ENCODE measurements around the gene FCGR2B. TPM values are rescaled to one million over a fixed set of nuclear protein-coding genes. Genes with fewer than 3 reads are reported as not detected.

Gene FCGR2B
- total and polyA plus RNA-seq, 2 of the 13 experiments (the other 11 are each of a cell fraction or from before 2014, with no cell fraction given) = not detected

DNA sequence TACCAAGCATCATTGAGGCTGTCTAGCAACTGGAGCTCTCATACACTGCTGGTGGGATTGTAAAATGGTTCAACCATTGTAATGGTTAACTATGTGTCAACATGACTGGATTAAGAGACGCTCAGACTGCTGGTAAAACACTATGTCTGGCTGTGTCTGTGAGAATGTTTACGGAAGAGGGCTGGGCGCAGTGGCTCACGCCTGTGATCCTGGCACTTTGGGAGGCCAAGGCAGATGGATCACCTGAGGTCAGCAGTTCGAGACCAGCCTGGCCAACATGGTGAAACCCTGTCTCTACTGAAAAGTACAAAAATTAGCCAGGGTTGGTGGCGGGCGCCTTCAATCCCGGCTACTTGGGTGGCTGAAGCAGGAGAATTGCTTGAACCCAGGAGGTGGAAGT, 39.3 kb downstream of the FCGR2B start (continued):
- TF ChIP-seq, protein P1, sequence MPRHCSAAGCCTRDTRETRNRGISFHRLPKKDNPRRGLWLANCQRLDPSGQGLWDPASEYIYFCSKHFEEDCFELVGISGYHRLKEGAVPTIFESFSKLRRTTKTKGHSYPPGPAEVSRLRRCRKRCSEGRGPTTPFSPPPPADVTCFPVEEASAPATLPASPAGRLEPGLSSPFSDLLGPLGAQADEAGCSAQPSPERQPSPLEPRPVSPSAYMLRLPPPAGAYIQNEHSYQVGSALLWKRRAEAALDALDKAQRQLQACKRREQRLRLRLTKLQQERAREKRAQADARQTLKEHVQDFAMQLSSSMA (CRISPR knock-in tag; IDR thresholded peaks at IDR 0.05) = no peak
- TF ChIP-seq, protein P2, sequence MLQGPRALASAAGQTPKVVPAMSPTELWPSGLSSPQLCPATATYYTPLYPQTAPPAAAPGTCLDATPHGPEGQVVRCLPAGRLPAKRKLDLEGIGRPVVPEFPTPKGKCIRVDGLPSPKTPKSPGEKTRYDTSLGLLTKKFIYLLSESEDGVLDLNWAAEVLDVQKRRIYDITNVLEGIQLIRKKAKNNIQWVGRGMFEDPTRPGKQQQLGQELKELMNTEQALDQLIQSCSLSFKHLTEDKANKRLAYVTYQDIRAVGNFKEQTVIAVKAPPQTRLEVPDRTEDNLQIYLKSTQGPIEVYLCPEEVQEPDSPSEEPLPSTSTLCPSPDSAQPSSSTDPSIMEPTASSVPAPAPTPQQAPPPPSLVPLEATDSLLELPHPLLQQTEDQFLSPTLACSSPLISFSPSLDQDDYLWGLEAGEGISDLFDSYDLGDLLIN (CRISPR knock-in tag; IDR thresholded peaks at IDR 0.05; ENCODE audit: borderline replicate concordance) = no peak
- 0 out of 2 replicates have a peak, but pooled peaks have one; percentile 58 for TF ChIP-seq SSRP1 (CRISPR knock-in tag; IDR thresholded peaks at IDR 0.05)
- TF ChIP-seq, protein P3, sequence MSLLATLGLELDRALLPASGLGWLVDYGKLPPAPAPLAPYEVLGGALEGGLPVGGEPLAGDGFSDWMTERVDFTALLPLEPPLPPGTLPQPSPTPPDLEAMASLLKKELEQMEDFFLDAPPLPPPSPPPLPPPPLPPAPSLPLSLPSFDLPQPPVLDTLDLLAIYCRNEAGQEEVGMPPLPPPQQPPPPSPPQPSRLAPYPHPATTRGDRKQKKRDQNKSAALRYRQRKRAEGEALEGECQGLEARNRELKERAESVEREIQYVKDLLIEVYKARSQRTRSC (CRISPR knock-in tag; IDR thresholded peaks at IDR 0.05; ENCODE audit: low read depth) = no peak
- TF ChIP-seq KAT8 (CRISPR knock-in tag; IDR thresholded peaks at IDR 0.05) = peak; percentile 79; the same call in 1 of the 2 replicates
- no peak for TF ChIP-seq ZNF232 (CRISPR knock-in tag; IDR thresholded peaks at IDR 0.05; ENCODE audit: borderline replicate concordance)
- TF ChIP-seq, protein P4, sequence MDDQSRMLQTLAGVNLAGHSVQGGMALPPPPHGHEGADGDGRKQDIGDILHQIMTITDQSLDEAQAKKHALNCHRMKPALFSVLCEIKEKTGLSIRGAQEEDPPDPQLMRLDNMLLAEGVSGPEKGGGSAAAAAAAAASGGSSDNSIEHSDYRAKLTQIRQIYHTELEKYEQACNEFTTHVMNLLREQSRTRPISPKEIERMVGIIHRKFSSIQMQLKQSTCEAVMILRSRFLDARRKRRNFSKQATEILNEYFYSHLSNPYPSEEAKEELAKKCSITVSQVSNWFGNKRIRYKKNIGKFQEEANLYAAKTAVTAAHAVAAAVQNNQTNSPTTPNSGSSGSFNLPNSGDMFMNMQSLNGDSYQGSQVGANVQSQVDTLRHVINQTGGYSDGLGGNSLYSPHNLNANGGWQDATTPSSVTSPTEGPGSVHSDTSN (CRISPR knock-in tag; IDR thresholded peaks at IDR 0.05; ENCODE audit: borderline replicate concordance) = no peak
- no peak for TF ChIP-seq ZFP36L1 (CRISPR knock-in tag; IDR thresholded peaks at IDR 0.05)
- TF ChIP-seq, protein P5, sequence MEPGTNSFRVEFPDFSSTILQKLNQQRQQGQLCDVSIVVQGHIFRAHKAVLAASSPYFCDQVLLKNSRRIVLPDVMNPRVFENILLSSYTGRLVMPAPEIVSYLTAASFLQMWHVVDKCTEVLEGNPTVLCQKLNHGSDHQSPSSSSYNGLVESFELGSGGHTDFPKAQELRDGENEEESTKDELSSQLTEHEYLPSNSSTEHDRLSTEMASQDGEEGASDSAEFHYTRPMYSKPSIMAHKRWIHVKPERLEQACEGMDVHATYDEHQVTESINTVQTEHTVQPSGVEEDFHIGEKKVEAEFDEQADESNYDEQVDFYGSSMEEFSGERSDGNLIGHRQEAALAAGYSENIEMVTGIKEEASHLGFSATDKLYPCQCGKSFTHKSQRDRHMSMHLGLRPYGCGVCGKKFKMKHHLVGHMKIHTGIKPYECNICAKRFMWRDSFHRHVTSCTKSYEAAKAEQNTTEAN (CRISPR knock-in tag; conservative IDR thresholded peaks at IDR 0.05) = no peak
- no peak for TF ChIP-seq ONECUT2 (CRISPR knock-in tag; IDR thresholded peaks at IDR 0.05)
- TF ChIP-seq CHD4 (IDR thresholded peaks at IDR 0.05; ENCODE audit: borderline replicate concordance, low read length) = peak; percentile 76
- no peak for TF ChIP-seq ZNF674 (CRISPR knock-in tag; IDR thresholded peaks at IDR 0.05; ENCODE audit: low read depth)
- TF ChIP-seq, protein P6, sequence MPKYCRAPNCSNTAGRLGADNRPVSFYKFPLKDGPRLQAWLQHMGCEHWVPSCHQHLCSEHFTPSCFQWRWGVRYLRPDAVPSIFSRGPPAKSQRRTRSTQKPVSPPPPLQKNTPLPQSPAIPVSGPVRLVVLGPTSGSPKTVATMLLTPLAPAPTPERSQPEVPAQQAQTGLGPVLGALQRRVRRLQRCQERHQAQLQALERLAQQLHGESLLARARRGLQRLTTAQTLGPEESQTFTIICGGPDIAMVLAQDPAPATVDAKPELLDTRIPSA (CRISPR knock-in tag; IDR thresholded peaks at IDR 0.05; ENCODE audit: borderline replicate concordance) = no peak
- TF ChIP-seq GATA4 (IDR thresholded peaks at IDR 0.05; ENCODE audit: borderline replicate concordance, low read depth) = no peak
- TF ChIP-seq ZNF7 (CRISPR knock-in tag; IDR thresholded peaks at IDR 0.05) = no peak
- peak; percentile 81 for TF ChIP-seq TBX2 (CRISPR knock-in tag; IDR thresholded peaks at IDR 0.05; ENCODE audit: borderline replicate concordance)
- peak; percentile 78 for TF ChIP-seq GATAD2A (CRISPR knock-in tag; IDR thresholded peaks at IDR 0.05)
- TF ChIP-seq EHMT2 (IDR thresholded peaks at IDR 0.05; ENCODE audit: borderline replicate concordance, low read depth, low read length) = peak; percentile 56; the same call in 1 of the 2 replicates
- TF ChIP-seq CBX1 (IDR thresholded peaks at IDR 0.05; ENCODE audit: low read depth) = peak; percentile 76
- TF ChIP-seq, protein P7, sequence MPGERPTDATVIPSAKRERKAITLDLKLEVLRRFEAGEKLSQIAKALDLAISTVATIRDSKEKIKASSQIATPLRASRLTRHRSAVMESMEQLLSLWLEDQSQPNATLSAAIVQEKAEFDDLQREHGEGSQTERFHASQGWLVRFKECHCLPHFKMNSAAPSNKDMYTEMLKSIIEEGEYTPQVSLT (CRISPR knock-in tag; IDR thresholded peaks at IDR 0.05; ENCODE audit: borderline replicate concordance, low read depth) = no peak
- TF ChIP-seq, protein P8, sequence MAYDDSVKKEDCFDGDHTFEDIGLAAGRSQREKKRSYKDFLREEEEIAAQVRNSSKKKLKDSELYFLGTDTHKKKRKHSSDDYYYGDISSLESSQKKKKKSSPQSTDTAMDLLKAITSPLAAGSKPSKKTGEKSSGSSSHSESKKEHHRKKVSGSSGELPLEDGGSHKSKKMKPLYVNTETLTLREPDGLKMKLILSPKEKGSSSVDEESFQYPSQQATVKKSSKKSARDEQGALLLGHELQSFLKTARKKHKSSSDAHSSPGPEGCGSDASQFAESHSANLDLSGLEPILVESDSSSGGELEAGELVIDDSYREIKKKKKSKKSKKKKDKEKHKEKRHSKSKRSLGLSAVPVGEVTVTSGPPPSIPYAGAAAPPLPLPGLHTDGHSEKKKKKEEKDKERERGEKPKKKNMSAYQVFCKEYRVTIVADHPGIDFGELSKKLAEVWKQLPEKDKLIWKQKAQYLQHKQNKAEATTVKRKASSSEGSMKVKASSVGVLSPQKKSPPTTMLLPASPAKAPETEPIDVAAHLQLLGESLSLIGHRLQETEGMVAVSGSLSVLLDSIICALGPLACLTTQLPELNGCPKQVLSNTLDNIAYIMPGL (CRISPR knock-in tag; IDR thresholded peaks at IDR 0.05; ENCODE audit: borderline replicate concordance in 1 of 2, low read depth in 1 of 2) = peak; percentile 54 to 57; a peak in 2 of 4 replicates
